Right kidney (tissue), 9 donors: Measurements from ENCODE around the gene KPNB1.

Experiments
- DNase-seq: peaks from one replicate; pipeline ENCODE4 v3.0.0-alpha.2; 2016
- long read RNA-seq, 8 donors: transcript quantifications; one replicate each; lab custom pipeline, GENCODE V29; 2026

KPNB1 gene
- long read RNA-seq, donor 1, full-length matches to known transcripts, result 49 of 85 reads
- long read RNA-seq, donor 1, partial matches to known transcripts, result 36 of 85 reads
- long read RNA-seq, donor 1, other reads (novel, unspliced or antisense), result 0 of 85 reads
- long read RNA-seq, donor 2, full-length matches to known transcripts, result 28 of 58 reads
- long read RNA-seq, donor 2, partial matches to known transcripts, result 30 of 58 reads
- long read RNA-seq, donor 2, other reads (novel, unspliced or antisense), result 0 of 58 reads
- long read RNA-seq, donor 3, full-length matches to known transcripts, result 20 of 72 reads
- long read RNA-seq, donor 3, partial matches to known transcripts, result 52 of 72 reads
- long read RNA-seq, donor 3, other reads (novel, unspliced or antisense), result 0 of 72 reads
- long read RNA-seq, donor 4, full-length matches to known transcripts, result 69 of 148 reads
- long read RNA-seq, donor 4, partial matches to known transcripts, result 79 of 148 reads
- long read RNA-seq, donor 4, other reads (novel, unspliced or antisense), result 0 of 148 reads
- long read RNA-seq, donor 5, full-length matches to known transcripts, result 48 of 112 reads
- long read RNA-seq, donor 5, partial matches to known transcripts, result 64 of 112 reads
- long read RNA-seq, donor 5, other reads (novel, unspliced or antisense), result 0 of 112 reads
- long read RNA-seq, donor 6, full-length matches to known transcripts, result 60 of 216 reads
- long read RNA-seq, donor 6, partial matches to known transcripts, result 156 of 216 reads
- long read RNA-seq, donor 6, other reads (novel, unspliced or antisense), result 0 of 216 reads
- long read RNA-seq, donor 7, result 0 reads
- long read RNA-seq, donor 8, full-length matches to known transcripts, result 57 of 200 reads
- long read RNA-seq, donor 8, partial matches to known transcripts, result 143 of 200 reads
- long read RNA-seq, donor 8, other reads (novel, unspliced or antisense), result 0 of 200 reads

- DNase-seq, result peak; percentile 91
Measured at GRCh38 chr17:47649153-47649971, at the start of gene KPNB1. KPNB1 (plus strand) TSS chr17:47649919; CDS start chr17:47650245, 326 bp downstream.

- no peak for DNase-seq
Measured at GRCh38 chr17:47603830-47604597, 45.7 kb upstream of the KPNB1 start.

GRCh38 chr17:47604598-47604927 lies 45.2 kb upstream of the KPNB1 start:
- no peak for DNase-seq

GRCh38 chr17:47605011-47605410 lies 44.7 kb upstream of the KPNB1 start:
- no peak for DNase-seq

- no peak for DNase-seq
Measured at GRCh38 chr17:47607481-47607880, 42.2 kb upstream of the KPNB1 start.

GRCh38 chr17:47611372-47612350 lies 38.1 kb upstream of the KPNB1 start:
- no peak for DNase-seq

GRCh38 chr17:47615766-47616424 lies 33.8 kb upstream of the KPNB1 start:
- no peak for DNase-seq

GRCh38 chr17:47618410-47618809 lies 31.3 kb upstream of the KPNB1 start:
- DNase-seq, result no peak

- no peak for DNase-seq
Measured at GRCh38 chr17:47620503-47621245, 29.0 kb upstream of the KPNB1 start.

- DNase-seq, result no peak
Measured at GRCh38 chr17:47621293-47622179, 28.2 kb upstream of the KPNB1 start.

GRCh38 chr17:47622180-47622549 lies 27.6 kb upstream of the KPNB1 start:
- no peak for DNase-seq

GRCh38 chr17:47624727-47625068 lies 25.0 kb upstream of the KPNB1 start:
- no peak for DNase-seq

- DNase-seq, result no peak
Measured at GRCh38 chr17:47628014-47628566, 21.6 kb upstream of the KPNB1 start.

- DNase-seq, result no peak
Measured at GRCh38 chr17:47629826-47630225, 19.9 kb upstream of the KPNB1 start.

GRCh38 chr17:47630614-47631013 lies 19.1 kb upstream of the KPNB1 start:
- DNase-seq, result no peak

GRCh38 chr17:47632991-47633390 lies 16.7 kb upstream of the KPNB1 start:
- DNase-seq, result no peak

- no peak for DNase-seq
Measured at GRCh38 chr17:47633996-47634395, 15.7 kb upstream of the KPNB1 start.

GRCh38 chr17:47634870-47635269 lies 14.8 kb upstream of the KPNB1 start:
- DNase-seq, result no peak
